DMS79 (cell line): ENCODE data around the gene KDM5A.
"Not testable (repeated sequence)": the region's sequence is repeated elsewhere in the genome, so short reads cannot be mapped to it uniquely, and the experiment has no call there.

Source experiments
- DNase-seq: peaks from one replicate; lab custom pipeline; 2025; lab: John Stamatoyannopoulos, UW

Gene KDM5A

DNA sequence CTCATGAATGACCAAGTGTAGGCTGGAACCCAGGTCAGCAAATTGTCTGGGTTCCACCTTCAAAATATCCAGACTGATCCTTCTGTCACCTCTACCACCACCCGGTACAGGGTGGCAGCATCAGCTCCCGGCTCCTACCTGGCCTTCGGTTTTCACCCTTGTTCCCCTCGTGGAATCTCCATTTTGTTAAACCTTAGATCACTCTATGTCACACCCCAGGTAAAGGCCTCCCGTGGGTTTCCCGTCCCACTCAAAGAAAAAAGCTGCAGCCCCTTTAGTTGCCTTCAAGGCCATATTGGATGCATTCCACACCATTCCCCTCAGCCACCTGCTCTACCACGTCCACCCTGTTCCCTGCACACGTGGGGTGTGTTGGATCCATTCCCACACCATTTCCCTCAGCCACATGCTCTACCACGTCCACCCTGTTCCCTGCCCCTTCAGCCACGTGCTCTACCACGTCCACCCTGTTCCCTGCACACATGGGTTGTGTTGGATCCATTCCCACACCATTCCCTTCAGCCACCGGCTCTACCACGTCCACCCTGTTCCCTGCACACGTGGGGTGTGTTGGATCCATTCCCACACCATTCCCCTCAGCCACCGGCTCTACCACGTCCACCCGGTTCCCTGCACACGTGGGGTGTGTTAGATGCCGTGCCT is 150.3 kb downstream of the KDM5A start:
- DNase-seq = no peak

- DNase-seq = no peak
These were observed 151.0 kb downstream of the KDM5A start for GRCh38 chr12:238116-238515.

DNA sequence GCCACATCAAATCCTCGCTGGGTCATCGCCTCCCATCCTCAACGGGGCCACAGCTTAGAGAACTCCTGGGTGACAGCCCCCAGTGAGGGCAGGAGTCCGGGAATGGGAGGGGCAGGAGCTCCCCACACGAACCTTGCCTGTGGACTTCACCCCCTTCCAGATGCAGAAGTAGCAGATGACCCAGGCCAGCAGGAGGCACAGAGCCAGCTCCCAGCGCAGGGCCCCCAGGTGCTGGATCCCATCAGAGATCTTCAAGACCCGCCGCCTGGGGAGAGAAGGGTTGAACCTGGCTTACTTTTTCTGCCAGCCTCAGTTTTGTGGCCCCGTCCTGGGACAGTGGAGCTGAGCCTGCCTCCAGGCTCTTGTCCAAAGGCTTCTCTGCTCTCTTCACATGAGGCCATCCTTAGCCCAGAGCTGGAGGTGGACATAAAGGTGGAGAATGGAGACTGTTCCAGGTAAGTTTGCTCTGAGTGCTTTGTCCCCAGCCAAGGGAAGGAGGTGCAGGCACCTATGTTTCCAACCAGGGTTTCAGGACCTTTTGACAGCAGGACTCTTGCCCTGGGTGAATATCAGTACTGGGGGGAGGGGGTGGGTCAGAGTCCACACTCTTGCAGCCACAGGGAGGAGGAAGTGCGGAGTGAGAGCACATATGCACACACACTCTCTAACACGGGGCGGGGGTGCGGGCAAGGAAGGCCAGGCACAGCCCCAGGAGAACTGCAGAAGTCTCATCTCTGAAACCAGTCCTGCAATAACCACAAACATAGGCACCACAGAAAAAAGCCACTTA is 151.9 kb downstream of the KDM5A start:
- no peak for DNase-seq

DNA sequence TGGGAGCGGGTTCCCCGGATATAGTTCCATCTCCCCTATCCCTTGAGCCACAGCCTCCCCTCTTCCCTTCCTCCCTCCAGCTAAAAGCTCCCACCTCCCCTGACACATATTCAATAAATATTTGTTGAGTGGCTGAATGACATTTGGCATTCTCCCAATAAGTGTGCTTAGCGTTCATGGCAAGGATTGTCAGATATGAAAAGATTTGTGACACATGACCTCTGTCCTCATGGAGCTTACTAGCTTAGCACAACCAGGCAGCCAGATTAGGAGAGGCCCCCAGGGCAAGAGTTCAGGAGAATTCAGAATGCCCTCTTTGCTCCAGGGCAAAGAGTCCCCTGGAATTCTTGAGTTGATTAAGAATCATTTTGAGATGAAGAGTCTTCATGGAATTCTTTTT is 152.7 kb downstream of the KDM5A start:
- DNase-seq = no peak

DNA sequence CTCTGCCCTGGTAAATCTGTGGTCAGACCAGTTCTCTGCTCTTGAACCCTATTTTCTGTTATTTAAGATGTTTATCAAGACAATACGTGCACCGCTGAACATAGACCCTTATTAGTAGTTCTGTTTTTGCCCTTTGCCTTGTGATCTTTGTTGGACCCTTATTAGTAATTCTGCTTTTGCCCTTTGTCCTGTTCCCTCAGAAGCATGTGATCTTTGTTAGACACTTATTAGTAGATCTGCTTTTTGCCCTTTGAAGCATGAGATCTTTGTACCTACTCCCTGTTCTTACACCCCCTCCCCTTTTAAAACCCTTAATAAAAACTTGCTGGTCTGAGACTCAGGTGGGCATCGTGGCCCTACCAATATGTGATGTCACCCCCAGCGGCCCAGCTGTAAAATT is 153.2 kb downstream of the KDM5A start:
- not testable (repeated sequence) for DNase-seq

DNA sequence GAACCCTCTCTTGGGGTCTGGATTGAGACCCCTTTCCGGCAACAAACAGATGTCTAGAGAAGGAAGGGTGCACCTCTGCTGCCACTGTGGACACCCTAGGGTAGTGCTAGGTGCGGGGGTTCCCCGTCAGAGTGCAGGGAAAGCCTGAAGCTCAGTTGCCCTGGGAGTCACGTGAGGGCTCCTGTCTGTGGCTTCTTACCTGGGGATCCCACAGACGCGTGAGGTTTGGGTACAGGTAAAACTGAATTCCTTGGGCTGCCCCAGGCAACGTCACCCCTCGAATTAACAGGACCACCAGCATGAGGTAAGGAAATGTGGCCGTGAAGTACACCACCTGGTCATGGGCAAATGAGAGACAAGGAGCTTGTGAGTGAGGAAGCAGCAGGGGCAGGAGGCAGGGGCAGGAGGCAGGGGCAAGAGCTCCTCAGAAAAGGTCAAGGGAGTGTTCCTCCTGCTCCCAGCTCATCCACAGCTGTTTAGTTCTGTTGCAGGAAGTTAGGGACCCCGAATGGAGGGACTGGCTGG is 154.2 kb downstream of the KDM5A start:
- DNase-seq = no peak

DNA sequence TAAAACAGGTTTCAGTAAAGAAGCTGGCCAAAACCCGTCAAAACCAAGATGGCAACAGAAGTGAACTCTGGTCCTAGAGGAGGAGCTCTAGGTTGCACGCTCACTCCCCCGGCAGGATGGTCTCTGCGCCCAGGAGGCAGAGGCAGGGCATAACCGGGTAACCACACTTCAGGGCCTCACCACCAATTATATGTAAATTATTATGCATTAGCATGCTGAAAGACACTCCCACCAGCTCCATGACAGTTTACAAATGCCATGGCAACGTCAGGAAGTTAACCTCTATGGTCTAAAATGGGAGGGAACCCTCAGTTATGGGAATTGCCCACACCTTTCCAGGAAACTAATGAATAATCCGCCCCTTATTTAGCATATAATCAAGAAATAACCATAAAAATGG is 155.1 kb downstream of the KDM5A start:
- DNase-seq = no peak

- no peak for DNase-seq
These were observed 155.5 kb downstream of the KDM5A start for GRCh38 chr12:233615-233968.

GRCh38 chr12:232731-233614 is 156.1 kb downstream of the KDM5A start:
- DNase-seq = no peak

GRCh38 chr12:230925-231671 is 158.0 kb downstream of the KDM5A start:
- no peak for DNase-seq
